Measurements from ENCODE around the gene DKK3. TPM values are rescaled to one million over a fixed set of nuclear protein-coding genes. Genes with fewer than 3 reads are reported as not detected.
A peak's percentile ranks its signal among the peaks of the same experiment; 100 is the strongest.

DKK3 gene
- total RNA-seq, 1 experiment from 2014 or later = 271 TPM

- DNase-seq (ENCODE audit: low read depth) = no peak
Observed at GRCh38 chr11:12031856-12032544, 23.6 kb upstream of the DKK3 start.

- DNase-seq (ENCODE audit: low read depth) = peak; percentile 83
Observed at GRCh38 chr11:12029738-12030363, 21.4 kb upstream of the DKK3 start.

- DNase-seq (ENCODE audit: low read depth) = no peak
Observed at GRCh38 chr11:12029119-12029518, 20.7 kb upstream of the DKK3 start.

GRCh38 chr11:12028303-12028702, 19.9 kb upstream of the DKK3 start:
- no peak for DNase-seq (ENCODE audit: low read depth)

- no peak for DNase-seq (ENCODE audit: low read depth)
Observed at GRCh38 chr11:12026331-12027211, 18.1 kb upstream of the DKK3 start.

GRCh38 chr11:12024254-12024926, 16.0 kb upstream of the DKK3 start:
- no peak for DNase-seq (ENCODE audit: low read depth)

GRCh38 chr11:12023015-12023414, 14.6 kb upstream of the DKK3 start:
- DNase-seq (ENCODE audit: low read depth) = no peak

GRCh38 chr11:12020546-12020945, 12.1 kb upstream of the DKK3 start:
- DNase-seq (ENCODE audit: low read depth) = no peak

- DNase-seq (ENCODE audit: low read depth) = no peak
Observed at GRCh38 chr11:12019866-12020416, 11.5 kb upstream of the DKK3 start.

- DNase-seq (ENCODE audit: low read depth) = peak; percentile 73
Observed at GRCh38 chr11:12019337-12019736, 10.9 kb upstream of the DKK3 start.

- peak; percentile 57 for DNase-seq (ENCODE audit: low read depth)
Observed at GRCh38 chr11:12017865-12018453, 9.5 kb upstream of the DKK3 start.

- DNase-seq (ENCODE audit: low read depth) = peak; percentile 75
Observed at GRCh38 chr11:12017243-12017678, 8.8 kb upstream of the DKK3 start.

GRCh38 chr11:12016246-12016645, 7.8 kb upstream of the DKK3 start:
- DNase-seq (ENCODE audit: low read depth) = no peak

GRCh38 chr11:12015486-12015885, 7.1 kb upstream of the DKK3 start:
- no peak for DNase-seq (ENCODE audit: low read depth)

GRCh38 chr11:12013781-12014180, 5.4 kb upstream of the DKK3 start:
- DNase-seq (ENCODE audit: low read depth) = no peak

- DNase-seq (ENCODE audit: low read depth) = no peak
Observed at GRCh38 chr11:12009617-12010321, 1.3 kb upstream of the DKK3 start.

GRCh38 chr11:12008790-12009616, 577 bp upstream of the DKK3 start:
- peak; percentile 62 for DNase-seq (ENCODE audit: low read depth)

- no peak for DNase-seq (ENCODE audit: low read depth)
Observed at GRCh38 chr11:12007230-12007593, 1.2 kb downstream of the DKK3 start.

- DNase-seq (ENCODE audit: low read depth) = no peak
Observed at GRCh38 chr11:12006552-12007229, 1.7 kb downstream of the DKK3 start.
